HG03520 (cell line): ENCODE data around the gene EBF3.

Experiments
- ATAC-seq: cut with Tn5 transposase; IDR thresholded peaks from one replicate; pipeline ENCODE4 v1.9.1; 2021; ENCODE audit warnings: mild to moderate bottlenecking, moderate library complexity; ENCODE audit not compliant: unreplicated experiment

Gene EBF3

DNA sequence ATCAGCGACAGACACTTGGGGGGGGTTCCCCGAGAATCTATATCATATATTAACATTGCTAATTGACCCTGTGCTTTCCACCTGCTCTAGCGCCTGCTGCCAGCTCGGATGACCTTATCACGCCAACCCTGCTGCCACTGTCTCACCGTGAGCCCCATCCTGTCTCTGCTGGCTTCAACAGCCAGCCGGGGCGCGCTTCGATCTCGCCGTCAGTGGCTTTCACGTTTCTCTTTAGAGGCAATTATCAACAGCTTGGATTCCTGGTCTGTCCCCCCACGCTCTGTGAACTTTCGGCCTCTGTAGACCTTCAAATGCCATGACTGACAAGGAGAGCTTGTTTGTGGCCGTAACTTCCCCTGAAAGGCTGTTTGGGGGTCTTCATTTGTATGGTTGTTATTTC lies 123.0 kb downstream of the EBF3 start:
- ATAC-seq, result no peak

DNA sequence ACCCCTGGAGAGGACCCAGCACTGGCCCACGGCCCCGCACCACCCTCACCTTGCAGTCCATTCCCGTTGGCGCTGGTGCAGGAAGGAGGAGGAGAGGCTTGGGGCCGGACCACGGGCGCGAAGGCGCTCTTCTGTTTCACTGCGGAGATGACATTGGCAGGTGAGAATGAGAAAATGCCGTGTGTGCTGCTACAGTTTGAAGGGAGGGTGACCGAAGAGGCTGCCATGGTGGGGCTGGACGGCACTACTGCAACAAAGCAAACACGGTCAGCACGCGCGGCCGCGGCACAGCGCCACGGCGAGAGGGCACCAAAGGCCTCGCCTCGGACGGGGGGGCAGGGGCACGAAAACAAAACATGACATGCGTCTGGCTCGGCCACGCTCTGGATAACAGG lies 123.9 kb downstream of the EBF3 start:
- no peak for ATAC-seq

GRCh38 chr10:129839285-129840195 lies 124.5 kb downstream of the EBF3 start:
- ATAC-seq, result no peak

DNA sequence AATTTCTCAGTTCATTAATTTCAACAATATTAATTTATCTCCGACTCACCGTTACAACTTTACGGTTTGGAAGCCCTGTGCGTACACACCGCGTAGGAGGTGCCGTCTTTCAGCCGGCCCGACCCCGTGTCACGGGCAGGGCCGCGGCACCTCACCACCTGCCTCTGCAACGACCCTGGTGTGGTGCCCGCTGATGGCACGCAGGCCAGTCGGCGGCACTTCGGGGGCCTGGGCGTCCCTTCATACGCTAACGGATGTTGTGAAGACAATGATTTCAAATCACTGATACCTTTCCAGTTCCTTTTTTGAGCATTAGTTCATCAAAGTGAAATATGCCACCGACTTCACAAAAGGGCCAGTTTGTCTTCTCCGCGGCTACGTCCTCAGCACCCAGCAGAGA lies 125.3 kb downstream of the EBF3 start:
- ATAC-seq, result no peak

- no peak for ATAC-seq
Observed at GRCh38 chr10:129837909-129838582, 126.0 kb downstream of the EBF3 start.

GRCh38 chr10:129836253-129836652 lies 127.8 kb downstream of the EBF3 start:
- no peak for ATAC-seq

GRCh38 chr10:129833994-129834739 lies 129.9 kb downstream of the EBF3 start:
- no peak for ATAC-seq

DNA sequence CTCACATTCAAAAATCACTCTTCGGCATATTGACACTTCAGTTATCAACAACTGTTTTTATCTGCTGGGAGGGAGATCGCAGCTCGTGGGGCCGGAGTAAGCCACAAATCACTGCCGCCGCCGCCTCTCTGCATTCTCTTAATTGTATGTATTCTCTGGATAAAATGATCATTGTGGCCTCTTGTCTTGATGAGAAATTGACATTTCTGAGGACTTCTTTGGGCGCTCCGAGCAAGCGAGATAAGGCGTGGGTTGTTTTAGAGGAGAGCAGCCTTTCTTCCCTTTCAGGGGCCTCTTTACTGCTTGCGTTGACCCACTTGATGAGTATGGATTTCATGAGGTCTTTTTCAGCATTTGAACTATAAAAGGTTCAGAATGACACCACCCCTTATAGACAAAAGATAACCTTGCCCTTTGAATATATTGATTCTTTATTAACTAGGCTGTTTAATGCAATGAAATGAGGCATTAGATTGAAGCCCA lies 130.6 kb downstream of the EBF3 start:
- ATAC-seq, result no peak

DNA sequence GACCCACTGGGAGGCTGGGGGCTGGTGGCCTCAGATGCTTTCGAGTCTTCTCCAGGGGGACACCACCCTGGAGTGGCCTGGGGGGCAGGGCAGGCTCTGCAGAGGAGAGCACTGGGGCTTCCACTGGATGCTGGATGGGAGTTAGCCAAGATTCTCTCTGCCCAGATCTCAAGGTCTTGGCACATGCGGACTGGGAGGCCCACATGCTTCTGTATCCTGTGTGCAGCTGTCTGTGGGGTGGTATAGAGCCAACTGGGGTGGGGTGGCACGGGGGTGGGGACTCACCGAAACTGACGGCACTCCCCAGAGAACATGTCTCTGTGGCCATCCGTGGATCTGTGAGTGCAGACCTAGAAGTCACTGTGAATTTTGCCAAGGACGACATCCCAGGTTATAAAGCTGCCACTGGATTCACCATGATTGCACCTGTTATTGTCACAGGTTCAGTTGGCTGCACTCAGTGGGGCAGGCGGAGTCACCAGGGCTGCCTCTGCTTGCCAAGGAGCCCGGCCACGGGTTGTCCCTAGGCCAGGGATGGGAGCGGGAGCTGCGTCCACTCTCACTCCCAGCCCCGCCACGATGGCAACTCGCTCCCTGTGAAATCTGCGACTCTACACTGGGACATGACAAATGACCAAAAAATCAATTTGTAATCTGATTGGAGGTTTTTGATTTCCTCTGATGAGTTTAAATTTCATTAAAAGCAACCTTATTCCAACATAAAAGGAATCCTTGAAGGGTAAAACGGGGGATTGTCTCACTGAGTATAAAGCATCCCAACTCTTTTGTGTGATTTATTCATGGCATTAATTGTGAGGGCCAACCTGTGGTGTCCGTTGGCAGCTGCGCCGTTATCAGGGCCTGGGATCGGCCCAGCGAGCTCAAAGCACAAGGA lies 131.3 kb downstream of the EBF3 start:
- no peak for ATAC-seq

- no peak for ATAC-seq
Observed at GRCh38 chr10:129831150-129831549, 132.9 kb downstream of the EBF3 start.

- no peak for ATAC-seq
Observed at GRCh38 chr10:129825826-129826225, 138.2 kb downstream of the EBF3 start.

DNA sequence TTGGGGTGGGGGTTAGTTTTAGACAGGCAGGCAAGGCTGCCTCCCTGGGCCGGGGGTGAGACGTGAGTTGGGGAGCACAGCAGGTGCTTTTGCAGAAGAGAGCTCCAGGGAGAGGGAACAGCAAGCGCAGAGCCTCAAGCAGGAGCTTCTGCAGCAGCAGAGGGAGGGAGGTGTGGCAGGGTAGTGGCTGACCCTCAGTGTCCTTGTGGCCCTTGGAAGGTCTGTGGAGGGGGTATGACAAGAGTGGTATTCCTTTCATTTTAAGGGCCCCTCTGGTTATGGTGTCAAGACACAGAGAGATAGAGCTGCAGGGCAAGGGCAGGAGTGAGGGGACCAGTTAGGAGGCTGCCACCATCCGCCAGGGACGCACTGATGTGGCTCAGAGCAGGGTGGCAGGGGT lies 138.9 kb downstream of the EBF3 start:
- ATAC-seq, result no peak

GRCh38 chr10:129820451-129820850 lies 143.6 kb downstream of the EBF3 start:
- no peak for ATAC-seq

GRCh38 chr10:129816656-129817045 lies 147.4 kb downstream of the EBF3 start:
- no peak for ATAC-seq

DNA sequence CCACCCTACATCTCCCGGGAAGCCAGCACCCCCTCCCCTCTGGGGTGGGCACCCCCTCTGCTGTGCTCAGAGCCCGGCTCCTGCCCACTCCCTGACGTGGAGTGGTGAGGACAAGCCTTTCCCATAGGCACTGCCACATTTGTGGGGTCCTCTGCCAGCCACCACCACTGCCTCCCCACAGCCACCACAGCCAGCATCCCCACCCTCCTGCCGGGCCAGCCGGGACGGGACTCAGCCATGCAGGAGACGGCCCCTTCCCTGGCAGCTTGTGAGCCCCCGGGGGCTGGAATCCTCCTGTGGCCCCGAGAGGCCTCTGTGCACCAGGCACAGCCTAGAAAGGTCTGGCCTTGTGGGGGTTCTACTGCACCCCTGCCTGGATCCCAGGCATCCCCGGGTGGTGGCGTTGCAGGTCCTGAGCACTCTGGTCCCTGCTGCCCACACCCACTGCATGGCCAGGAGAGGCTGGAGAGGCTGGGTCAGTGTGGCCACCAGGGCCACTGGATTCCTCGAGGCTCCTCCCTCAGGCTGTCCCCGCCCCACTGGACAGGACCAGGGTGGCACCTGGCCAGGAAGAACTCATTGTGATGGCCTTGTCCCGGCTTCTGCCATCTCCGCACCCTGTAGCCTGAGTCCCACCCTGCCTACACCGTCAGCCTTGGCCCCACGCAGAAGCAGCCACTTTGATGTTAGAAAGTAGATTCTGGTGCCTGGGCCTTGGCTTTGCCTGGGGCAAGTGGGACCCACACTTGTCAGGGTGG lies 148.0 kb downstream of the EBF3 start:
- ATAC-seq, result no peak

GRCh38 chr10:129814681-129815646 lies 149.1 kb downstream of the EBF3 start:
- no peak for ATAC-seq

DNA sequence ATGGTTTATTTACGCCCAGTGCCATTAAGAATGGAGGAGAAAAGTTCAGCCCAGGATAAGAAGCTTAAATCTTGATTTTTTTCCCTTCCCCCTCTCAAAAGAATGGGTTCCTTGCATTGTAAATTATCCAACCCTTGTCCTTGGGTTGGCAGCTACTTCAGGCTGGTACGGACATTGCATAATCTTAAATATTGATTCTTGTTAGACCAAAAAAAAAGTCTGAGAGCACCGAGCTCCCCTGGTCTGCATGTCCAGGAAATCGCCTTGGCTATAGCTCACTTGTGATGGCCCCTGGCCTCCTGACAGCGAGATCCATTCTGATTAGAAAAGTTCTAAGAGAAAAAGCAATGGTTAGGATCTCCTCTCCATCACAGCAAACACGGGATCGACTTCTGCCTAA lies 151.7 kb downstream of the EBF3 start:
- ATAC-seq, result no peak

DNA sequence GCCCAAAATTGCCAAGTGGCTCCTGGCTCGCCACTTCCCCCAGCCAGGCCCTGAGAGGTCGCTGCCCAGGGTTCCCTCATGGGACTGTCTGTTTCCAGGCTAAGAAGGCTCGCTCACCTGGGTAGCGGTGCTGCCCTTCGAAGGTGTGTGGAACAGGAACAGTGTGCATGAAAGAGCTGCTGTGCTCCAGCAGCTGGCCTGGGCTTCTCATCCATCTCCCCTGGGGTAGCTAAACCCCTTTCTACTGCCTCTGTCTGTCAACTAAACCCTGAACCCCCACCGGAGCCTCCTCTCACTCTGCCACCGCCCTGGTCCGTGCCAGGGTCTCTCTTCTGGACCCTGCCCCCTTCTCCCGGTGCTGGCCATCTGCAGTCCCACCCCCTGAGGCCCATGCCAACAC lies 152.9 kb downstream of the EBF3 start:
- no peak for ATAC-seq

- no peak for ATAC-seq
Observed at GRCh38 chr10:129809841-129810240, 154.2 kb downstream of the EBF3 start.
